HPDE6-E6E7 (cell line): ENCODE measurements around the gene B9D1.

Experiments
- DNase-seq: peaks from one replicate; pipeline ENCODE4 v3.0.0; 2011; ENCODE audit warnings: missing footprints; ENCODE audit errors: extremely low spot score

Gene B9D1

DNA sequence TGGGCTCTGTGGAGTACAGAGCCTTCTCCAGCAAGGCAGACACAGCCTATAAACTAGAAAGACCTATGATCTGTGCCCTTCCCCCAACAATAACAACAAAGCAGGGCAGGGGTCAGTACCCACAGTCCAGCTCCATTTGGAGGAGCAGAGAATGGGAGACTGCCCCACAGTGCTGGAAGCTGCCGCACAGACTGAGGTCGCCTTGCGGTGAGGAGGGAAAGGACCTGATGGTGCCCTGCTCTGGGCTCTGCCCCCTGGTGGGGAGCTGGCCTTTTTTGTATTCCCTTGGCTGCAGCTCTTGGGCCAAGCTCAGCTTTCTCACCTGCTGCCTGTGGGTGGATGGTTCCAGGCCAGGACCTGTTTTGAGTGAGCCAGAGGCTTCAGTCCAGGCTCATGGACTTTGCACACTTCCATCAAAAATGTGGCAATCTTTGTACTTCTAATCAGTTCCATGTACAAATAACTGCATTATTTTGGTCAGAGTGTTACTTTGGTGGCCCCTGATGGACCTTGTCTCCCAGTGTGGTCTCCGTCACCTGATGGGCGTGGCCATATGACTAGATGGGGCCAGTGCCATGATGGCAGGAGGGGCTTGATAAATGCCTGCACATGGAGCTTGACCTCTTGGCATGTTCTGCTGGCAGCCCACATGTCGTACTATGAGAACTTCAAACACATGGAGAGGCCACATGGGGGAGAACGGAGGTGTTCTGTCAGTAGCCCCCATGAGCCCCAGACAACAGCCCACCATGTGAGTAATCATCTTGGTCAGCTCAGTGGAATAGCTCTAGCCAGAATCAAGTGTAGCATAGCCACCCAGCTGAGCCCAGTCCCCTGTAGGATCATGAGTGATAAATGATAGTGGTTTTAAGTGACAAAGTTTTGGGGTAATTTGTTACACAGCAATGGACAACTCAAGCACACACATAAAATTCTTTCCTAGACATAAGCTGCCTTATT, 24.2 kb downstream of the B9D1 start:
- DNase-seq = peak; percentile 39

DNA sequence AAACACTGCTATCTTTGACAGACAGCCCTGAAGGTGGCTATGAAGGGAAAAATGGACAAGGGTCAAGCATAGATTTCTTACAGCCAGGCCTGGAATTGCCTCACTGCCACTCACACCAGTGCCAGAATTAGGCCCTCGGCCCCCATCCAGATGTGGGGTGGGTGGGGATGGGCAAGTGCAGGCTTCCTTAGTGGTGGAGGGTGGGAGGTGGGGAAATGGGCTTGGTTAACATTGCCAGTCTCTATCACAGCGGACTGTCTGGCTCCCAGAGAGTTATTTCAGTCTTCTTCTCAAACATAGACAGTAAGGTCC, 24.9 kb downstream of the B9D1 start:
- DNase-seq = no peak

DNA sequence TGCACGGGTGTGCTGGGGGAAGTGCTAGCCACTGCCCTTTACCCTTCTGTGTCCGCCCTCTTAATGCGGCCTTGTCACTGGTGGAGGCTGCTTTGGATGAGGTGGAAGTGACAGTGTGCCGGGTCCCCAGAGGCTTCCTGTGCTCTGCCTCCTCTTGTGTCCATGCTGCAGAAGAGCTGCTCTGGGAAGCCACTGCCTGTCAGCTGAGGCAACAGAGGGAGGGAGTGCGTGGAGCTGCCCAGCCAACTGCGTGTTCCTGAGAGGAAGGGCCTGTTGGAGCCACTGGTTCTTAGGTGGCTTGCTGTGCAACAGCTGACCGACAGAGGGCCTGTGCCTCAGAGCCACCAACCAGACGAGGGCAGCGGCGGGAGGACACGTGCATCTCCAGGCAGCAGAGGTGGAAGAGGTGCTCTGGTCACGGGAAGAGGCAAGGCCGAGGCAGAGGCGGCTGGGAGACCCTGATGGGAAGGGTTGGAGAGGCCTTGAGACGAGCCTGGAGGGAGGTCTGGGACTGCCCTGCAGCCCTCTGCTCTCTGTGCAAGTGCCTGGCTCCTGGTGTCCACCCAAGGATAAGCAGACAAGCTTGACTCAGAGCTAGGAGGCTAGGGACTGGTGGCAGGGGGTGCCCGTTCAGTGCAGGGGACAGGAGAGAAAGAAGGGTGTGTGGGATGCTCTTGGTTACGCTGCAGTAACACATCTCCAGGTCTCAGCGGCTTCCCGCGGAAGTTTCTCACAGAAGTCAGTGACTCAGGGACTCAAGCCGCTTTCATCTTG, 25.4 kb downstream of the B9D1 start:
- no peak for DNase-seq

DNA sequence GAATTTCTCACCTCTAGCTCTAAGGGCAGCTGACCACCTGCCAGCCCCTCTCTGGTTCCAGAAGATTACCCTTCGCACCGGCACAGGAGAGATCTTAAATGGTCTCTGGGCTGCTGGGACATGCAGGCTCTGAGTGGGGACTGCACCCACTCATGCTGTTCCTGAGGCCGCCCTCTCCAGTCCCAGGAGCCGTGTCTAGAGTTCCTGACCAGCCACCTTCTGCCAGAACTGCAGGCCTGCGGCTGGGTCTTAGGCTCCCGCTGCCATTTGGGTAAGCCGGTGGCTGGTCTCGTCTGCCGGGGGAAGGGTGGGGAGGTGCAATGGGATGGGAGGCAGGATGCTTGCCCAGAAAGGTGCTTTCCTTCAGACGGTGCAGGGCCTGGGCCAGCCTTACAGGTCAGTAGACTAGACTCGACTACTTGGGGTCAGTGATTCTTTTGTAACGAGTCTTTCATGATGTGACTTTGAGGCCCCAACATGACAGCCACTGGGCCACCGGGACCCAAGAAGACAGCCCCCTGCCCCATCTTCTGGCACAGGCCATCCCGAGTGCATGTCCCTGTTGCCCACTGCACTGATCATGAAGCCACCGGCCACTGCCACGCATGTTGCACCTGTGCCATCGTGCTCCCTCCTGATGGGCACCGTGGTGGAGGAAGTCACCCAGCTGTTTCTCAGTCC, 26.4 kb downstream of the B9D1 start:
- DNase-seq = no peak

DNA sequence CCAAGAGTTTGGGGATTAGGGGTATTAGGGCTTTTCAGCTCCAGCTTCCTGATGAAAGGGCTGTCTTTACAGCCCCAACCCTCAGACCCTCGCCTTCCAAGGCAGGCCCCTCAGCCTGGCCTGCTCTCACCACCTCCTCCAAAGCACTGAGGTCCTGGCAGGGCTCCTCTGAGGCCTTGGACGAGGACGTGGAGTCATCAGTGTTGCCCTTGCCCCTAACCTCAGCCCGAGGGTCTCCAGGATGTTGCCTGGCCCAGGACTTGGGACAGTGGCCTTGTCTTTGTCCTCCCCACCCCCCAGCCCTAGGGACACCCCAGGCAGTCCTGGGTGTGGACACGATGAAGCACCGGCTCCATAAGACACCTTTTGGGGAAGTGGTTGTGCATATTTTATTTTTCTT, 28.2 kb downstream of the B9D1 start:
- DNase-seq = no peak

DNA sequence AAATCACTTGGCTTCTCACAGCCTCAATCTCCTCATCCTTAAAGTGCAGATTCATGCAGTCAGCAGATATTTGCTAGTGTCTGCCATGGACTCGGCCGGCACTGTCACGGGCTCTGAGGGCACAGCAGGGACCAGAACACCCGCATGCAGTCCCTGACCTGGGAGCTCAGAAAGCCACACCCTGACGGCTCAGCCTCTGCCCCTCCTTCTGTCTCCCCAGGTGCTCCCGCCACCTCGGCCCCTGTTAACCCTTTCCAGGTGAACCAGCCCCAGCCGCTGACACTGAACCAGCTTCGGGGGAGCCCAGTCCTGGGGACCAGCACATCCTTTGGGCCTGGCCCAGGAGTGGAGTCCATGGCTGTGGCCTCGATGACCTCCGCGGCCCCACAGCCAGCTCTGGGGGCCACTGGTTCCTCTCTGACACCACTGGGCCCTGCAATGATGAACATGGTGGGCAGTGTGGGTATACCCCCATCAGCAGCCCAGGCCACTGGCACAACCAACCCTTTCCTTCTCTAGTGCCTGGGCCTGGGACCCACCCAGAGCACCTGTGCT, 28.7 kb downstream of the B9D1 start:
- no peak for DNase-seq

DNA sequence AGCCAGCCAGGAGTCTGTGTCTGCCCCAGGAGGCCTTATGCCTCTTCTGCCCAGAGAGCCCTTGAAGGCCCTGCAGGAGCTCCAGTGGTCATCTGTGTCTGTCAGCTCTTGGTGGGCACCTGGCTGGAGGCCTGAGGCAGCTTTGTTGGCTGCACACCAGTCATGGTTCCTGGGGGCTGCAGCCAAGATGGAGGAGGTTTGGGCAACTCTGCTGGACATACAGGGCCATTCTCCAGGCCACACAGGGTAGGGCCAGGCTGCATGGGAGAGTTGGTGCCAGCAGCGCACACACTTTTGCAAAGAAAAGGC, 29.4 kb downstream of the B9D1 start:
- no peak for DNase-seq

DNA sequence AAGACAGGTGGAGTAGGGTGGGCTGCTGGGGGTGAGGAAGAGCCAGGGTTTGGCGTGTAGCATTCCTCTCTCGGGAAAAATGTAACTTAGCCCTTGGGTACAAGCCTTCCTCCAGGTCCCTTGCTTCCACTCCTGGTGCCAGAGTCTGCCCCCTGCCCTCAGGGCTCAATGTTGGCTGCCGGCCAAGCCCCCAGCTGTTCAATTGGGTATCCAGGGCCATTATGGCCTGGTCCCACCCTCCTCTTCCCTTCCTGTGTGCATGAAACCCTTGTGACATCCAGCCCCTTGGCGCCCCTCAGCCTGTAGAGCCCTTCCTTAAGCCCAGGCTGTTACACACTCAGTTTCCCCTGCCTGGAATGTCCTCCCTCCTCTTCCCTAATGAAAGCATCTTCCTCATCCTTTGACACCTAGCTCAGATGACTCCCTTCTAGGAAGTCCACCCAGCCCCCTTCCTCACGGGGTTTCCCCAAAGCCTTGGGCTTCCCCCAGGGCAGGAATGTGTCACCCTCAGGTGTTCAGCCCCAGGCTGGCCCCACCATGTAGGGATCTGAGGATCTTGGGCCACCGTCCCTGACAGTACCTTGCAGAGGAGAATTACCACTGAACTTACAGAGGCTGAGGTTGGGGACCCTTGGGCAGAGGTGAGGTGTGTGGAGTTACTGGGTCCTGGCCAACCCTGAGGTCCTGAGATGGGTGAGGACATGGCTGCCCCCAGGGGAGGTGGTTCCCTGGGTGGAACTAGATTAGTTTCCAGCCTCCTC, 30.0 kb downstream of the B9D1 start:
- DNase-seq = no peak

DNA sequence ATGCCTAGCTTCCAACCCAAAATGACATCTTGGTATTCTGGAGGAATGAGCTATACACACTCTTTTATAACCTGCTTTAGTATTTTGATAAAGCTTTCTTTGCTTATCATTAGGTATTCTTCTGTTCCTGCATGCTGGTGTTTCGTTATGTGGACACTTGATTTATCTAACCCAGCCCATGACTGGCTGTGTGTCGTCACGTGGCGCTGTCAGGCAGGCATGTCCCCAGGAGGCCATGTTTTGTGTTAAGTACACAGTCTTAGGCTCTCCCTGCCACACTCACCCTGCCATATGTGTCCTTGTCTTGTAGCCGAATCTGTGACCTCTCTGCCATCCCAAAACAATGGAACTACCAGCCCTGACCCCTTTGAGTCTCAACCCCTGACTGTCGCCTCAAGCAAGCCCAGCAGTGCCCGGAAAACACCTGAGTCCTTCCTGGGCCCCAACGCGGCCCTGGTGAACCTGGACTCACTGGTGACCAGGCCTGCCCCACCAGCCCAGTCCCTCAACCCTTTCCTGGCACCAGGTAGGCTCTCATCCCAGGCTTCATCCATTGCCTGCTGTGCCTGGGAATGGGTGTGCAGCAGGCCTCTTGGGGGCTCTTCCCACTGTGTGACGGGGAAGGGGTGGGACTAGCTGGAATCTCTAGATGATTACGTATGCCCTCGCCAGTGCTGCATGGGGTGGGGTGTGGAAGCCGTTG, 30.8 kb downstream of the B9D1 start:
- no peak for DNase-seq

DNA sequence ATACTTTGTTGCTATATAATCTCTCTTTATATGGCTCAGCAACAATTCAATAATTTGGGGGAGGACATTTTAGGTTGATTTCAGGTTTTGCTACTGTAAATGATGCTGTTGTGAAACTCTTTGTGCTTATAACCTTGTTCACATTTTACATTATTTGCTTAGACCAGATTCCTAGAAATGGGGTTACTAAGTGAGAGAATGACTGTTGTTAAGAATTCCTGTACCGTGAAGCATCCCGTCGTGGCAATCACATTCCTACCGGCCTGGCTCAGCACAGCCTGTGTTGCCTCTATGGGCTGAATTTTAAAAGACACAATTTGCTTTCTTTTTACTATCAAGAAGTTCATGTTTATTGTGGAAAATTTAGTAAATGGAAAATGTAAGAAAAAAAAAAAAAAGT, 31.4 kb downstream of the B9D1 start:
- DNase-seq = no peak

DNA sequence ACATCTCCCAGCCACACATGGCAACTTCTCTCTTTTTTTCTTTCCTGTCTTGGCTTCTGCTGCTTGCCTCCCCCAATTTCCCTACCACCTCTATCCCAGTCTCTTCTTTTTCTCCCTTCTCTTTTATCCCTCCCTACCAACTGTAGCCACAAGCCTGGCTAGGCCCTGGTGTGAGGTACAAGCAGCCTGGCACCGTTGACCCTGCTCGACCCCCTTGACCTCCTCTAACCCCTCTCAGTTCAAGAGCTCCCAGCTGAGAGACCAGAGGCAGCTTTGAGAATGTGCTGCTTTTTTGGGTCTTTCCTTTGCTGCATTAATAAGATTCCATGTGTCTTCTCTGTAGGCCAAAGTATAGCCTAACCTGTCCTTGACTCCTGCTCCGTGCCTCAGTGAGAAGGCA, 32.3 kb downstream of the B9D1 start:
- DNase-seq = no peak

DNA sequence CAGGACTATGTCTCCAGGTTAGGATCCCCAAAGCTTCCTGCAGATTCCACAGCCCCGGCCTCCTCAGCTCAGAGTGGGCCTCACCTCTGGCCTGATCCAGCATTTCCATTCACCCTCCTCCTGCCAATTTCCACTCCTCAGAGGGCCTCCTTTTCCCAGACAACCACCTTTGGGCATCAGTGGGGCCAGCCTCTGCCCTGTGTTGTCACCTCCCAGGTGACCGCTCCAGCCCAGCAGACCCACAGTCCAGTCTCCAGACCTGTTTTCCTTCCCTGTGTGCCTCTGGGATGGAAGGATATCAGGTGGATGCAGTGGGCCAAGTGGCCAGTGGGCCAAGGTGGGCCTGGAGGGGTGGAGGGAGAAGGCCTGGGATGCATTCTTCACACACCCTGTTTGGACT, 32.7 kb downstream of the B9D1 start:
- no peak for DNase-seq

DNA sequence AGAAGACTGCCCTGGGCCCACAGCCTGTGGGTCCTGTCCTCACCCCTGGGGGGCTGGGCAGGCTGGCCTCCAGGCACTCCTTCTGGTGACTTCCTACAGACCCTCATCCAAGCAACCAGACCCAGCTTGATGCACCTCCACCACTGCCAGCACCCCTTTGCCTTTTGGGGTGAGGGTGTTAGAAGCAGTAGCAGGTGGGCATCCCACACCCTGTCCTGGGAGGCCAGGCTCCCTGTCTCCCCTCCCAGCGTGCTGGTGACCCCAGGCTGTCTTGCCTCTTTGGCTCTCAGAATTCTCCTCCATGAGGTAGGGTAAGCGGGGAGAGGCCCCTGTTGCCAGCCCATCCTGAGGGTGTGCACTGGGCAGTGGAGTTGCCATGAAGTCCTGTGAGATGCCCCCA, 33.4 kb downstream of the B9D1 start:
- DNase-seq = no peak

DNA sequence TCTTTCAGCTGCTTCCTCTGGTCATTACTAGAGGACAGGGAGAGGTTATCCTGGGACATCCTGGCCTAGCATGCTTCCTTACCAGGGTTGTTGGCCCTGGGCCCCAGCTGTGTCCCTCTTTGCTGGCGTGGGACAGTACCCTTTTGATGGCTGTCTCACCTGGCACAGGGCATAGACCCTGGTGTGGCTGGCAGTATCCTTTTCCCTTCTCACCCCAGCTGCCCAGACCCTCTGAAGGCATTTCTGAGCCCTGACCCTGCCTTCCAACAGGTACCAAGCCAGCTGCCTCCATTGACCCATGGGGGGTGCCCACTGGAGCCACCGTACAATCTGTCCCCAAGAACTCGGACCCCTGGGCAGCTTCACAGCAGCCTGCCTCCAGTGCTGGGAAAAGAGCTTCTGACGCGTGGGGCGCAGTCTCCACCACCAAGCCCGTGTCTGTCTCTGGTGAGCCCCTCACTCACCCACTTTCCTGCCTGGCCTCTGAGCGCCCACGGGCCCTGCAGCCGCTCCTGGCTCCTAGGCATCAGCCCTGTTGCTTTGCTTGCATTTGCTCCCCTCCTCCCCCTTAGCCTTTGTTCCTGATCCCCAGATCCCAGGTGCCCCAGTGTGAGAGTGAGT, 34.0 kb downstream of the B9D1 start:
- no peak for DNase-seq

DNA sequence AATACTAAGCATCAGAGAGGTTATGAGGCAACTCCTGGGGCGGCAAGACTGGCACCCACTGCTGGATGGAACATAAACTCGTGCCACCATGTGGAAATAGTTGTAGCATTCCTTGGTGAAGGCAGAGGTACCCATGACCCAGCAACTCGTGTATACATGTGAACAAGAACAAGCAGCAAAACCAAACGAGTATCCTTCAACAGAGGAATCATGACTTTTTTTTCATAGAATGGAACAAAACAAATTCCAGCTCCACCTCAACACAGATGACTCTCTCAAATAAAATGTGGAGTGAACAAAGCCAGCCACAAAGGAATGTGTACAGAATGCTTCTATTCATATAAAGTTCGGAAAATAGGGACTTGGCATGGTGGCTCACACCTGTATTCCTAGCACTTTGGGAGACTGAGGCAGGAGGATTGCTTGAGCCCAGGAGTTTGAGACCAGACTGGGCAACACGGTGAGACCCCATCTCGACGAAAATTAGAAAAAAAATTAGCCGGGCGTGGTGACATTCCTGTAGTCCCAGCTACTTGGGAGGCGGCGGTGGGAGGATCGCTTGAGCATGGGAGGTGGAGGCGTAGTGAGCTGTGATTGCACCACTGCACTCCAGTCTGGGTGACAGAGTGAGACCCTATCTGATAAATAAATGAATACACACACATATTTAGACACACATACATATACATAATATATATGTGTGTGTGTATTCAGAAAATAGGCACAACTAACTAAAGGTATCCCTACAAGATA, 35.3 kb downstream of the B9D1 start:
- peak; percentile 48 for DNase-seq

DNA sequence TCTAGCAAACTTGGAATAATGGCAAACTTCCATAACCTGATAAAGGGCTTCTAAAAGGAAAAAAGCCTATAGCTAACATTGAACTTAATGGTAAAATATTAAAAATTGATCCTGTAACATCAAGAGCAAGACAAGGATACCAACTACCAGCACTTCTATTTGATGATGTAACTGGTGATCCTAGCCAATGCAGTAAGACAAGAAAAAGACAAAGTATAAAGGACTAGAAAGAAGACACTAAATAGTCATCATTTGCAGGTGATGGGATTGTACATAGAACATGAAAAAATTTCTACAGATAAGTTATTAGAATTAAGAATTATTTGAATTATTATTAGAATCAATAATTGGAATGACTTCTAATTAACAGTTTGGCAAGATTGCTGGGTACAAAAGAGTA, 37.0 kb downstream of the B9D1 start:
- DNase-seq = no peak

DNA sequence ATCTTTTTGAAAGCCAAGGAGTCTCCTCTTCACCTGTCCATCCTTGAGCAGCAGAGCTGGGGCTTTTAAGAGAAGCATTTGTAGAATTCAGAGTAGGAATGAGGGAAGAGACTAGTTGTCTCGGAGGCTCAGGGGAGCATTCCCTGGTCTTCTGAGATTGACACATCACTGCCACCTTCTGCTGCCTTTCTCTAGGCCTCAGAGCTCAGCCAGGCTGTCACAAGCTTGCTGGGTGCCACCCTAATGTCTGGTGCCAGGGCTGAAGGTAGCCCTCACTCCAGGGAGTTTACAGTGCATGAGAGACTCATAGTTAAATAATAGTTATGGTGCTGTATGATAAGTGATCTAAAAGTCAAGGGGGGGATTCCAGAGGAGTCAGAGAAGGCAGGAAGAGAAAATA, 39.7 kb downstream of the B9D1 start:
- no peak for DNase-seq

DNA sequence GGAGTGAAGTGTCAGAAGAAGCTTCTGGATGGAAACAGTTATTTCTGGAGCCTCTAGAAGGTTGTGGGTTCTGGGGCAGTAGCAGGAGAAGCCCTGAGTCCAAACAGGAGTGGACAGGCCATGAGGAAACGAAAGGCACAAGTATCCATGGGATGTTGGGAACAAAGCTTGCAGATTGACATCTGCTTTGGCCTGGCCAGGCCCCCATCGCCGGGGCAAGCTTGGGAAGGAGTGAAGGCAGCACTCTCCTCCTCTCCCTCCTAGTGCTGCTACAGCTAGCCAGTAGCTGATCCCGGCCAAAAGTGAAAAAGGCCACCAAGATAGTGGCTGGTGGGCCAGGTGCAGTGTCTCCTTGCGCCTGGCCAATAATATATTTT, 40.4 kb downstream of the B9D1 start:
- DNase-seq = no peak

DNA sequence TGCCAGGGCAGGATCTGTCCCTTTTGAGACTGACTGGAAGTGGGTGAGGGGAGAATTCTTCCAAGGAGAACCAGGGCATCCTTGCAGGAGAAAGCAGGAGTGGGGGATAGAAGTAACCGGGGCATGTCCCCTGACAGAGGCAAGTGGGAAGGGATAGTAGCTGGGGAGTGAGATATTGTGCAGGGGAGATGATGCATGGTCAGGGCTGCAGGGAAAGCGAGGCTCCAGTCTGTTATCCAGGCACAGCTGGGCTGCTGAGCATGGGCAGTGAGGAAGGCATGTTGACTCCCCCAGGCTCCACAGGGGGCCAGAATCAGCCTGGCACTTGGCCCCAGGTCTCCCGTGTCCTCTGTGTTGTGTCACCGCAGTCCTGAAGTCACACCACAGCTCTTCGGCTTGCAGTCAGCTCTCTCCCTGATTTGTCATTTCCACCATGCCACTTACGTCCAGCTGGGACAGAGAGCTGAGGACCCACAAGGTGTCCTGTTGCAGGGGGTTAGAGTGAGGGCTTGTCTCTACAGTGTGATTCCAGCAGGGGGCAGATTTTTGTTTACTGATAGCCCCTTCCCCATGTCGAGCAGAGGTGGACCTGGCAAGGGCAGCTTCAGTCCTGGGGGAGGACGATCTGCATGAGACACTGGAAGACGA, 40.9 kb downstream of the B9D1 start:
- DNase-seq = no peak

DNA sequence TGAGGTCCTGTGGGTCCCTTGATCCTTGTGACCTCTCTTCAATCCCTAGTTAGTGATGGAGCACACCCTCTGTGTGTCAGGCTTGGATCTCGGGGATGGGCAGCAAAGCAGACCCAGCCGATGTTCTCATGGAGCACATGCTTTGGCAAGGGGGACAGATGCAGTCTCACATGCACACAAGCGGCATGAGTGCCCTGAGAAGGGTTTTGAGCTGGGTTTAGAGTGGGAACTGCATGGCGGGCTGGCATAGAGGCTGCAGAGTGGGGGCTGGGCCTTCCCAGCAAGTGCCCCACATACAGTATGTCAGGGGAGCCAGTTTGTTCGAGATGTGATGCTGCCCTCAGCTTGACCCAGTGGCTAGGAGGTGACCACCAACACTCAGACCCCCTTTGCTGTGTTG, 41.6 kb downstream of the B9D1 start:
- DNase-seq = no peak
